ENCODE measurements around the gene SHB.

The SHB gene

DNA sequence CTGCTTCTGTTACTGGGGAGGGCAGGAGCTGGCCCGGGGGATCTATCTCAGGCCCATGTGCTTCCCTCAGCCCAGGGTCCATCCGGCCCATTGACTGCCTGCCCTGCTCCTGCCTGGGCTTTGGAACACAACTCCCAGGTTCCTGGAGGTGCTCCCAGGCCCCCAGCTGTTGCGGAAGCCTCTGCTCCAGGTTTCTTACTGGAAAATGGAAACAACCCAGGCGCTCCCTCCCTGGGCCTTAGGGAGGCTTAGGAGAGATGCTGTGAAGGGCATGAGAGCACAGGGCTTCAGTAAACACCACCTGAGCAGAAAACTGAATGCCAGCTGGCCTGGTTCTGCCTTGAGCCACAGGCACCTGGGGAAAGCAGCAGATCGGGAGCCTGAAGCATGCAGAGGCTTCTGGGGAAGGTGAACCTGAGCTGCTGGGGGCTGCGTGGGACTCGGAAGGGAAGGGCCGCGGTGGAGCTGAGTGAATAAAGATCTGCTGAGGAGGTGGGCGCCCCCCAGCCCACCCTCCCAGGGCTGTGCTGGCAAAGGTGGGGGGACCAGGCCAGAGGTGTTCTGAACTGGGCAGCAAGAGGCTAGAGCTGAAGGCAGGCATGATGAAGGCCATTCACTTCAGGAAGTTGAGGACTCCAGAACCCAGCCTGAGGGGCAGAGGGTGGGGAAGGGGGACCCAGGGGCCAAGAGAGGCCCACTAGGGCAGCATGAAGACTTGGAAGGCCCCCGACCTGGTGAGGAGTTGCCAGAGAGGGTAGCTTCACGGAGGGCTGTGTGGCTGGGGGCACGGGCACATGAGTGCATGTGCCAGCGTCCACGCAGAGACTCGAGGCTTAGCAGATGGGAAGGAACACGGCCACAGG lies 64.8 kb downstream of the SHB start:
- DNase-seq, result no peak

DNA sequence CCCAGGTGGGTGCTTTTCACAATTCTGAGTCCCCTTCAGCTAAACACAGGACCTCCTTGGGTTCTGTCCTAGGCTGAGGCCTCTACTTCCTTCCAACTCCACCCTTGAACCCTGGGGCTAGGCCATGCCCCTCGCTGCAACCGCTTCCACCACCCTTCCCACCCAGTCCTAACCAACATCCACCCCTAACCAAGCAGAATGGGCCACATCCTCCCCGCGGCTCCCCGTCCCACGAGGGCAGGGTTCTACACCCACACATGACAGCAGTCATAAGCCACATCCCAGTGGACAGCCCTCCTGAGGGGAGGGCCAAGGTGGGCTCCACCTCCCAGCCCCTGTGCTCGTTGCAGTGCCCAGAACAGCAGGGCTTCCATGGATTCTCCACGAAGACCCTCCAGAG lies 65.8 kb downstream of the SHB start:
- DNase-seq, result no peak

DNA sequence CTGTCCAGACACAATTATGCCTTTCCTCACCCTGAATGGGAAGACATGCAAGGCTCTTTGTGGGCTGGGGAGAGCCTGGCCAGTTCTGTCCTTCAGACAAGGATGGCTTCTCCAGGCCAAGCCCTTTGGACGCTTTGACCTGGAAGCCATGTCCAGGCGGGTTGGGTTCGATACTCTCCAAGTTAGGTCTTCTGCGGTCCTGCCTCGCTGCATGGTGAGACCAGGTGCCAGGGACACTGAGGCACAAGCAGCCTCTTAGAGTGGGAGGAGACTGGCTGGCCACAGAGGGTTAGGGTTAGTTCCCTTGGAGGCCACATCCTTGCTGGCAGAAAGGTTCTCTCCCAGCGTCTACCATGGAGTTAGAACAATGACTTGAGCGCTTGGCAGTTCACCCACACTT lies 67.6 kb downstream of the SHB start:
- DNase-seq, result no peak

DNA sequence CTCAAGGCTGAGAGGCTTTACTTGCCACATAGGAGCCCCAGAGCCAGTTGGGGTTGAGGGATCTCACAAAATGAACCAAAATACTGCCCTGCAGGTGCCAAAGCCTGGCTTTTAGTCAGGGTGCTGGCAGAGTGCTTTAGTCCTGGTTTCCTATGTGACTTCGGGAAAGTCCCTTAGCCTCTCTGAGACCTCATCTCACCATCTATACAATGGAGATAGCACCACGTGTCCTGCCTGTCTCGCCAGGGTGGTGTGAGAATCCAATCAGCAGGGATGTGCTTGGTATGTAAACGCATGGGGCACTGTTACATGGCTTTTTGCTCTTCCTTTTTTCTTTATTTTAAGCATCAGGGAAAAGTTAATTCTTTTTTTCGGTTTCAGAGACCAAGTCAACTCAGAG lies 68.3 kb downstream of the SHB start:
- DNase-seq, result no peak

DNA sequence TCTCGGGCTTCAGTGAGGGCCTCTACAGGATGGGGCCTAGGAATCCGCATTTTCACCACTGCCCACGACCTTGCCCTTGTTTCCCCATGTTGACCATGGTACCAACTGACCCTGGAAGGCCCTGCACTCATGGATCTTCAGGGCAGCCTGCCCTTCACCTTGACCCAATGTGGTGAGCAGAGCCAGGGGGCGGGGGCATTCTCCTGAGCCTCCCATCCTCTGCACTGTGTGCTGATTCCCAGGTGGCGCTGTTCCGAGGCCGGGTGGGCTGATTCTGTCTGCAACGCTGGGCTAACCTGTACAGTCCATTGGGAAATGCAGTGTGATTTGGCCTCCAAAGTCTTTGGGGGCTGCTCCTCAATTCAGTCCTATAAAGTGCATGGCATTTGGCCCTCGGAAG lies 68.7 kb downstream of the SHB start:
- no peak for DNase-seq

DNA sequence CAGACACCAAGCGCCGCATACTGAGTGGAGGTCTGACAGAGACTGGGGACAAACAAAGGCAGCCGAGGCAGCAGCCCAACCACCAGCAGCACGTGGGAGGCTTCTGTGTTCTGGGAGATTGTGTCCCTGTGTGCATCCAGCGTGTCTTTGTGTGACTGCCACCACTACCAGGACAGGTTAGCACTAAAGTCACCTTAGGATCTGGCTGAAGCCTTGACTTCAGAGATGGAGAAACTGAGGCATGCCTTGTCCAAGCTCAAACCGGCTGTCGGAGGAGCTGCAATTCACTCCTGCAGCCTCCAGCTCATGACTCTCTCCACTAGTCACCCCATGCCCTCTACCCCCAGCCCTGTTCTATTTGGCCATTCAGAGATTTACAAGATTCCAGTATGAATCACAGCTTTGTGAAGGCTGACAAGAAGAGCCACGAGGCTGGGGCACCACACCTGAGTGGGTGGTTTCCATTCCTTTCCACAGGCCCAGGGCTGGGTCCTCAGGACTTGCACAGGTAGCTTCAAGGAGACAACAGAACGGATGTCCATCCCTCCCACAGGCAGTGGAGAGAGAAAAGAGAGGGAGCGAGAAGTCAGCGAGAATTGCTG lies 69.3 kb downstream of the SHB start:
- no peak for DNase-seq

DNA sequence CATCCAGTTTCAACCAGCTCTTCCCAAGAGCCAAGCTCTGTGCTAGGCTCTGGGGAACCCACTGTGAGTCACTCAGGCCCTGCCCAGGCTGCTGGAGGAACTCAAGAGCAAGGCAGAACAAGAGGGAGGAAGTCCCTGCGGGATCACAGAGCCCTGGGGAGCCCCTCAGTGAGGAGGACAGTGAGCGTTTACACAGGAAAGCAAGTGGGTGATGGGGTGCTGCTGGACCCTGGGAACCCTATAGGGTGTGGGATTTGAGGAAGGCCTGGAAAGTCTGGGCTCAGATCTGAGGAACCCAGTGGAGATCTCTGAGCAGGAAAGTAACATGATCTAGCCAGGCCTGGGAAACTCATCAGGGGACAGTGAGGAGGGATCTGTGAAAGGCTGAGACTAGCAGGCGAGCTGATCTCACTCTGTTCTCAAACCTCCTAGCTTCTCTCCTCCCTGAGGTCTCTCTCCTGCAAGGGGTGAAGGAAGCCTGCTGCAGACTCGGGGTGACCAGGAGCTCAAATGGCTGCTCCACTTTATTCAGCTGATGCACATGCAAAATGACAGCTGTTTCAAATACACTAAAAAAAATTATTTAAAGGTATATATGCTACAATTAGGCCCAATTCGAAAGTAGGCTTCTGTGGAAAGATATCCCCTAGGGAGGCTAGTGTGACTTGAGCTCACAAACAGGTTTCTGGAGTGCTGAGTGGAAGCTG lies 70.0 kb downstream of the SHB start:
- DNase-seq, result no peak

DNA sequence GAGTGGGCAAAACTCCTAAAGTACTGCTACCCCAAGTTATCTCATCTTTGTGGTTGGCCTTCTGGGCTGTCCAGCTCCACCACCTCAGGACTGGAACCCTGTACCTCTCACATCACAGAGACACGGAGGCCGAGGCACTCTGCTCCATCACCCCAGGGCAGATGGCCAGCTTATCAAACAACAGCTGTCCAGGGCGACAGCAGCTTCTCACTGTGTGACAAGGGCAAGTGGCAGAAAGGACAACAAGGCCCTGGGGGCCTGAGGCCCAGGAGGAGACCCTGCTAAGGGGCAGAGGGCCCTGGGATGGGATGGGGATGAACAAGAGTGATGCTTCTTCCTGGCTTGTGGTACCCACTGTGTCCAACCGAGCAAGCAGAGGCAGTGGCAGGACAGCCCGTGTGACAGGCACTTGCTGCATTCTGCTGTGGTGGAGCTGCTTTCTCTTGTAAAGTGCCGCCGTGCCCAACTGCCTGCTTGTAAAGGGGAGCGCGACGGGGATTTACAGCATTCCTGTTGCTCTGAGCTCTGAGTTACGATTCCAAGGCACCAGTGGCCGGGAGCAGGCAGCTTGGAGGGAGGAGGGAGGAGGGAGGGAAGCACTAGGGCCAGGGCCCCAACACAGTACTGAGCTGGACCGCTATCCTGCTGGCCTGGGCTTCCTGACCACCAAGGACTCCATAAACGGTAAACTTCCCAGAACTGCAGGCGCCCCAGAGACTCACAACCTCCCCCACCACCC lies 71.2 kb downstream of the SHB start:
- DNase-seq, result no peak

DNA sequence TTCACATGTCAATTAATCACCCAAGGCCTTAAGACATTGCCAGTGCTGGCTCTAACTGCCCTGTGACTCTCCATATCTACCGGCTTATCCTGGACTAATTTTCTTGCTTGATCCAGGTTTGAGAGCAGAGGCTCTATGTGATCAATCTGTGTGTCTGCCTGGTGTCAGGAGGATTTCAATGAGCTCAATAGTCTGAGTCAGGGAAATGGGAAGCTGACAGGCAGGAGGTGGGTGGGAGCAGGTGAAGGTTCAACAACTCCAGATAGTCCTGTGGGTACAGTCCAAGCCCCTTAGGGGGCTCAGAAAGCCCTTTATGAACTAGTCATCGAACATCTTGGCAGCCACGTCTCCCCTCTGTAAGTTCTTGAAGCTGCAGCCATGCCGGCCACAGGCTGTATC lies 72.2 kb downstream of the SHB start:
- no peak for DNase-seq

DNA sequence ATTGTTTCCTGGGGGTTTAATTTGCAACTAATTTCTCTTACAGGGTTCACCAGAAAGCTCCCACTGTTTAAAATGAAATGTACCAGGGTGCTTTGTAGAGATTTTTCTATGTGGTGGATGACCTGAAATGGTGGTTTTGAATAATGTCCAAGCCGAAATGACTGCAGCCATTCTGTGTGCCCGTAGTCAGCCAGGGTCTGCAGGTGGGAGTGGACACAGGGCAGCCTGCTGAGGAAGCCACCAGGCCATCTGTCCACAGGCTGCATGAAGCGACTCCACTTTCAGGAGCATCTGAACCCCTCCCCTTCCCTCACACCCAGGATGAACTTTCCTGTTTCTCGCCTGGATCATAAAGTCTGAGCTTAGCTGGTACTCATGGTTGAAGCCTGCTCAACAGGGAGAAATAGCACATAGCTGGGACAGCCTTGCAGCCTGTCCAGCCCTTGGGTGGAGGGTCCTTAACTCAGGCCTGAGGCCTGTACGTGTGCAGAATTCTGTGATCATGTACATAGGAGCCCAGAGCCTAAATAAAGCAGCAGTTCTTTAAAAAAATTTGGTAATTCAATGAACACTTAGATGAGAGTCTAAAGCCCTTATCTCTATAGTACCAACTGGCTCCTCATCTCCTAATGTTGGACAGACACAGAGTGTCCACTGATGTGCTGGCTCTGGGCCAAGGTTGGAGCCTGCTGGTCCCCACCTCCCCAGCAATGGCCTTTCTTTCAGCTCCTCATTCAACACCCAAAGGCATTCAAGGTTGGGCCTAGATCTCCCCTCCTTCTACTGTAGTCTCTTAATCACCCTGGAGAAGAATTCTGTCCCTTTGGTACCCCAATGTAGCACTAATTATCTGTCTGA lies 72.8 kb downstream of the SHB start:
- no peak for DNase-seq

DNA sequence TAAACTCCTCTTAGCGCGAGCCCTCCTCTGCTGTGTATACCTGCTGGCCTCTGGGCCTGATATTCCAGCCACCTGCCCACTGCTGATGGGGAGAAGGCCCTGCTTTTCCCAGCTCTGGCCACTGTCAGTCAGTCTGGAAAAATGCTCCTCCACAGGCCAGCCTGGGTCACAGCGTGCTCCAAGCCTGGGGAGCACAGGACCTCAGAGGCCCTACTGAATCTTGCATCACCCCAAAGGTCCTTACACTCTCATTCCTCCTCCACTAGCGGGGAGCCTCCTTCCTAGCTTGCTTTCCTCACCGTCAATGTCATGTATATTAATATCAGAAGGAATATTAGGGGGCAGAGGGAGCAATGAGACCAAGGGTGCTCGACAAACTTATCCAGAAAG lies 73.7 kb downstream of the SHB start:
- no peak for DNase-seq

DNA sequence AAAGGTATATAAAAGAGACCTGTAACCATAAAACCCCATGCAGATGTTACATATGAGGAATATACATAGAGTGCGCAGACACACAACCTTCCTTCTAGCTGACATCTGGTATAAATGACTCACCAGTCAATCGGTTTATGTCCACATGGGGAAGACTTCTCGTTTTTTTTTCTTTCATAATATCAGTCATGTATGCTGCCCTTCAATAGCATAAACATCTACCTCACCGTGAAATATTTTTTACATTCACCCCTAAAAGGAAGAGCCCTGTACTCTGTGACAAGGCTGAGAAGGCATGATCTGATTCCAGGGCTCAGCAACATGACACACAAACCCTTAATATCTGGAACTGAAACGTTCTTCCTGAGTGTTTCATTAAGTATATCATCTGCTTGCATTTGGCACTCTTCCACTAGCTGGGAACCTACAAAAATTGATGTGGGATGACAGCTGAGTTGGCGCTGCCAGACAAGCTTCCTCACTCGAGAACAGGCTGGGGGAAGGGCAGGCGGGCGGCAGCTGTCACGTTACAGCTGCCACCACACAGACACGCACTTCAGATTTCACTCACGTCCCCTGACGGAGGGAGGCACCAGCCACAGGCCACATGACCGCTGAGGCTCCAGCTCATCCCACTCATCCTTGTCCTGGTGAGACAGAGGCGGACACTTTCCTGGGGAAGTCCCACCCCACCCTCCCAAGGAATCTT lies 74.2 kb downstream of the SHB start:
- DNase-seq, result no peak

DNA sequence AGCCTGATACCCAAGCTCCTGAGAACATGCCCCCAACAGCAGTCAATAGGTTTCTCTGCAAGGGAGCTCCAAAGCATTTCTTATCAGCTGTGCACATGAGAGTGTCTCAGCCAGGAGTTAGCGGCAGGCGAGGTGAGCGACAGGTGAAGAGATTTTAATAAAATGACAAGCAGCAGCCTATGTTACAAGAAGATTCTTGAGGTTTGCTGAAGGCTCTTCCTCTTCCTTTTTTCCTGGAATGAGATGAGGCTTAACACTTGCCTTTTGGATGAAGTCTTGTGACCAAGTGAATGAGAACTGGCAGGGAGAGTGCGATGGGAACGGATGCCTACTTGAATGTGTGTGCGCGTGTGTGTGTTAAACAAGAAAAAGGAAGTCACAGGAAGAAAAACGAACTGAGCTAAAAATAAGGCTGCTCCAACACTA lies 76.1 kb downstream of the SHB start:
- no peak for DNase-seq

DNA sequence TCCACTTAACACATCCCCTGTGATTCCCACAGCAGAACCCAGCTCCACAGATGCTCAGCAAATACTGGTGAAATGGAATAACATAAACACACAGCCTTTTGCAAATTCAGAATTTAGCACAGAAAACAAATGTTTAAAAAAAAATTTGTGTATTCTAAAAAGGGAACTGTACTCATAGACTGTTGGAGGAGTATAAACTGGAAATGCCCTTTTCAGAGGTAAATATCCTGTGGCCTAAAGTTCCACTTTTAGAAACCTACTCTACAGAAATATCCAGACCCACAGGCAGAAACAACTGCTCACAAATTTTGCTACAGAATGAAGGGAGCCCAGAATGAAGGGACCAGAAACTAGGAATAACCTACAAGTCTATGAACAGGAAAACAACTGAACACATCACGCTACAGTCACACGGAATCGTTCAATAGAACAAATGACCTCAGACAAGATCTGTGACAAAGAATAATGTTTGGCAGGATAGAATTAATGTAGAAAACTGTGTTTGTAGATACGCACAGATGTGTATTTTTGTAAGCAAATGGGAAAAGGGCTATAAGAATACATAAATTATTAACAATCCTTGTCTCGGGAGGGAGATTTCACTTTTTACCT lies 78.5 kb downstream of the SHB start:
- no peak for DNase-seq

DNA sequence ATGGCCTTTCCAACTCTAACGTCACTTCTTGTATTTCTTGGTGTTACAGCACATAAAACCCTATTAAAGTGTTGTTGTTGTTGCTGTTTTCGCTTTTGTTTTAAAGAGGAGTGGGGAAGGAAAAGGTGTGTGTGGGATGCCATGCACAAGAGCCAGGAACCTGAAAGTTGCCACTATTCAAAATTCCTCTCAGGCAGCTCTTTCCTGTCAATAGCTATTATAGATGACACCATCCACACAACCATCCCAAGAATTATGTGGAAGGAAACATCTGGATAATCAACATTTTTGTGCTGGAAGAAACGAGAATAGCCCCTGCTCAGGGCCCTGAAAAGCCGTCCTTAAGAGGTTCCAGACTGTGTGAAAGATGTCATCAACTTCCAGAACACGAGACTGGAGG lies 79.3 kb downstream of the SHB start:
- no peak for DNase-seq

DNA sequence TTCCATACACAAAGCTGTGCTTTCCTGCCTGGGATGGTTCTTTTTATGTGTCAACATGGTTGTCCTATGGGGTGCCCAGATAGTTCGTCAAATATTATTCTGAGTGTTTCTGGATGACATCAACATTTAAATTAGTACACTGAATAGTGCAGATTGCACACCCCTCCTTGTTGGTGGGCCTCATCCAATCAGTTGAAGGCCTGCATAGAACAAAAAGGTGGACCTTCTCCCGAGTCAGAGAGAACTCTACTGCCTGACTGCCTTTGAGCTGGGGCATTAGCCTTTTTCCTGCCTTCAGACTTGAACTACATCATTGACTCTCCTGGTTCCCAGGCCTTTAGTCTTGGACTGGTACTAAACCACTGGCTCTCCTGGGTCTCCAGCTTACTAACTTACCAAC lies 80.4 kb downstream of the SHB start:
- DNase-seq, result no peak

DNA sequence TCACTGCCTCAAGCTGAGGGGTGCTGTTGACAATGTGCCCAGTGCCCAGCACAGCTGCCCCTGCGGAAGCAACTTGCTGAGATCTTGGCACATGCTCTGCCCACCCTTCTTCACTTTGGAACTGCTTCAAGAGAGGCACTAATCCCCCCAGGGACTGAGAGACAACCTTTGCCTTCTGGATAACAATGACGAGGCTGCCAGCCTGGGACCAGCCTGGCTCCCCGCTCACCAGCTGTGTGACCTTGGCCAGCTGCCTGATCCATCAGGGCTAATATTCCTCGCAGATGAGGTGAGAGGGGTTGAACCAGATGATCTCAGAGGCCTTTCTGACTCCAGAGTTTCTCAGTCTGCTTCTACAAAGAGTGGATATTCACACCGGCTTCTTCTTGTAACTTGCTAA lies 81.0 kb downstream of the SHB start:
- no peak for DNase-seq

DNA sequence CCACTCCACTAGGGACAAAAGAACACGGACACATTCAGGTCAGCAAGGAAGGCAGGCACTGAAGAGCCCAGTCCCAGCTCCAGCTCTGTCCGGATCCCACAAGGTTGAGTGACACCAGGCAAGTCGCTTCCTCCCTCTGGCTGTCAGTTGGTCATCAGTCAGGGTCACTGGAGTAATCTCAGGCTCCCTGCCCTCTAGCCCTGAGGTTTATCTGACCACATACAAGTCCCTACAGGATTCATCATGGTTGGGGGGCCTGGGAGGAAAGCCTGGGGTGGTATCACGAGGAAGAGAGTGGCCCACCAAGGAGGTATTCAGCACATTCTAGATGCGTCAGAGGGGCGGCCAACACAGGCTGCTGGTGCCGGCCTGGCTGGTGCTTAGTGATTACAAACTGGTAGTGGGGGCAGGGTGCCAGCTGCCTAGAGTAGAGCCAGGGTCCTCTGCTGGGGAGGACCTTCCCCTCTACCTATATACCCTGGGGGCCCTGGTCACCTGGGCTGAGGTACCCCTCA lies 81.5 kb downstream of the SHB start:
- DNase-seq, result no peak

DNA sequence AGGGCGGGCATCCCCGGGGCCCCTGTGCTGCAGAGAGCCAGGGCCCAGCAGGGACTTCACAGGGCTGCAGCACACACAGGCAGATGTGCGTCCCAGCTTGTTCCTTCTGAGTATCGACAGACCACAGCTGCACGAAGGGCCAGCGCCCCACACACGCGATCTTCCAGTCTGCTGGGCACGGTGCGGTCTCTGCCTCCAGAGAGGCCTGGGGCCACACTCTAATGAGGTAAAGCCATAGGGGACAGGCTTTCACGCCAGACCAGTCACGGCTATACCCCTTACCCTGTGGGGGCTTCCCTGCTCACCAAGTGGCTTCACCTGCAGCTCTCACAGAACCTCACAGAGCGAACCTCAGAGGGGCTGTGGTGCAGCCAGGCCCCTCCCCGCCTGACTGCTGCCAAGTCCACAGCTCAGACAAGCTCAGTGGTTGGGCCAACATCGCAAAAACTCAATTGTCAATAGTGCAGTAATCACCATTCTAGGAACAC lies 82.2 kb downstream of the SHB start:
- DNase-seq, result no peak

DNA sequence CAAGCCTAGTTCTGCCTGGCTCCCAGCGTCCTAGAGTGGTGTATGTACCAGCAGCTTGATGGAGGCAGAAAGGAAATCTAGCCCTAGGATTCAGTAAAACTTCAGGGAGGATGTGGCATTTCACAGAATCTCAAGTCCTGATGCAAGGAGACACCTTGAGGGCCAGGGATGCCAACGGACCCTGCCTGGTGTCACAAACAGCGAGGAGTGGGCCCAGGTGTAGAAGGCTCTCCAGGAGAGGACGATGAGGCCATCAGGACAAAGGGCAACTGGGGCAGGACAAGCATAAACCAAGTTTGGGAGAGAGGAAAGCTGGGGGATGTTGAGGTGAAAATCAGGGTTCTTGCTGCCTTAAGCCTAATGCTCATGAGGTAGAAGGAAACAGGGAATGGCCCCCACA lies 83.0 kb downstream of the SHB start:
- no peak for DNase-seq

Measured in NCI-H1048 (cell line).